Measurements from ENCODE around the gene RBL1.

RBL1 gene

GRCh38 chr20:36950414-36951197 is 145.2 kb downstream of the RBL1 start:
- TF ChIP-seq CTCF (IDR thresholded peaks at IDR 0.05): no peak
- peak; percentile 77 for DNase-seq (ENCODE audit: low spot score)
- Histone ChIP-seq H3K4me3 (peak overlapping the region; percentile 90), H3K27ac (peak overlapping the region; percentile 75 to 95)

Measured in coronary artery (tissue), 2 donors.